HEK293T (cell line): Measurements from ENCODE around the gene INPP4A.

Experiments used
- CTBP1 ChIP-seq: fragments of 450-650 bp; IDR thresholded peaks from 2 replicates; pipeline ENCODE4 v1.6.1; 2016; ENCODE audit warnings: borderline replicate concordance
- ELF4 ChIP-seq: fragments of 450-650 bp; IDR thresholded peaks from 2 replicates; pipeline ENCODE4 v1.6.1; 2017; ENCODE audit warnings: antibody characterized with exemption
- HDGF ChIP-seq: fragments of 450-650 bp; IDR thresholded peaks from 2 replicates; pipeline ENCODE4 v1.6.1; 2017; ENCODE audit warnings: antibody characterized with exemption, borderline replicate concordance
- L3MBTL2 ChIP-seq: fragments of 450-650 bp; conservative IDR thresholded peaks from 2 replicates; pipeline ENCODE4 v1.6.1; 2016; ENCODE audit warnings: mild to moderate bottlenecking
- SP1 ChIP-seq: fragments of 450-650 bp; IDR thresholded peaks from 2 replicates; pipeline ENCODE4 v1.6.1; 2017
- SUZ12 ChIP-seq: fragments of 450-650 bp; IDR thresholded peaks from 2 replicates; pipeline ENCODE4 v1.6.1; 2016; ENCODE audit warnings: mild to moderate bottlenecking
- ZNF384 ChIP-seq: fragments of 450-650 bp; IDR thresholded peaks from 2 replicates; pipeline ENCODE4 v1.6.1; 2016

GRCh38 chr2:98556344-98557033, 111.8 kb downstream of the INPP4A start:
- TF ChIP-seq L3MBTL2 (no peak), SUZ12 (no peak), CTBP1 (no peak), HDGF (no peak), SP1 (no peak), ELF4 (no peak), ZNF384 (no peak)
